ENCODE measurements around the gene XPO6.

DNA sequence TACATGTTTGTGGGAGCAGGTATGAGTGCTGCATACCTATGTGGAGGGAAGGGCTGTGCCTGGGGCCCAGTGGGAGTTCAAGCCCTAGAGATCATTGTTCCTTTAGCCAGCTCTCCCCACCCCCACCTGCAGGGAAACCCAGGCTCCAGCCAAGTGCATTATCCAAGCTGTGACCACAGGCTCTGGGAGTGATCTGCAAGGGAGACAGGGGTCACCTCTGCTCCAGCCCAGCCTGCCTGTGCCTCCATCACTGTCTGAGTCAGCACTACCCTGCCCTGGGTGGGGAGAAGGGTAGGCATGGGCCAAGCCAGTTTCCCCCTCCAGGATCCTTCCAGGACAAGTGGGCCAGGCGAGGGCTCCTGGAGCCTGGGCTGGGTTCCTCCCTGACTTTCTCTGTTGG is 48.4 kb upstream of the XPO6 start:
- TF ChIP-seq, protein P1, sequence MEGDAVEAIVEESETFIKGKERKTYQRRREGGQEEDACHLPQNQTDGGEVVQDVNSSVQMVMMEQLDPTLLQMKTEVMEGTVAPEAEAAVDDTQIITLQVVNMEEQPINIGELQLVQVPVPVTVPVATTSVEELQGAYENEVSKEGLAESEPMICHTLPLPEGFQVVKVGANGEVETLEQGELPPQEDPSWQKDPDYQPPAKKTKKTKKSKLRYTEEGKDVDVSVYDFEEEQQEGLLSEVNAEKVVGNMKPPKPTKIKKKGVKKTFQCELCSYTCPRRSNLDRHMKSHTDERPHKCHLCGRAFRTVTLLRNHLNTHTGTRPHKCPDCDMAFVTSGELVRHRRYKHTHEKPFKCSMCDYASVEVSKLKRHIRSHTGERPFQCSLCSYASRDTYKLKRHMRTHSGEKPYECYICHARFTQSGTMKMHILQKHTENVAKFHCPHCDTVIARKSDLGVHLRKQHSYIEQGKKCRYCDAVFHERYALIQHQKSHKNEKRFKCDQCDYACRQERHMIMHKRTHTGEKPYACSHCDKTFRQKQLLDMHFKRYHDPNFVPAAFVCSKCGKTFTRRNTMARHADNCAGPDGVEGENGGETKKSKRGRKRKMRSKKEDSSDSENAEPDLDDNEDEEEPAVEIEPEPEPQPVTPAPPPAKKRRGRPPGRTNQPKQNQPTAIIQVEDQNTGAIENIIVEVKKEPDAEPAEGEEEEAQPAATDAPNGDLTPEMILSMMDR (tag by site-specific recombination; IDR thresholded peaks at IDR 0.05): no peak
- TF ChIP-seq, protein P2, sequence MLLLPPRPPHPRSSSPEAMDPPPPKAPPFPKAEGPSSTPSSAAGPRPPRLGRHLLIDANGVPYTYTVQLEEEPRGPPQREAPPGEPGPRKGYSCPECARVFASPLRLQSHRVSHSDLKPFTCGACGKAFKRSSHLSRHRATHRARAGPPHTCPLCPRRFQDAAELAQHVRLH (tag by site-specific recombination; IDR thresholded peaks at IDR 0.05): no peak
- TF ChIP-seq, protein P3, sequence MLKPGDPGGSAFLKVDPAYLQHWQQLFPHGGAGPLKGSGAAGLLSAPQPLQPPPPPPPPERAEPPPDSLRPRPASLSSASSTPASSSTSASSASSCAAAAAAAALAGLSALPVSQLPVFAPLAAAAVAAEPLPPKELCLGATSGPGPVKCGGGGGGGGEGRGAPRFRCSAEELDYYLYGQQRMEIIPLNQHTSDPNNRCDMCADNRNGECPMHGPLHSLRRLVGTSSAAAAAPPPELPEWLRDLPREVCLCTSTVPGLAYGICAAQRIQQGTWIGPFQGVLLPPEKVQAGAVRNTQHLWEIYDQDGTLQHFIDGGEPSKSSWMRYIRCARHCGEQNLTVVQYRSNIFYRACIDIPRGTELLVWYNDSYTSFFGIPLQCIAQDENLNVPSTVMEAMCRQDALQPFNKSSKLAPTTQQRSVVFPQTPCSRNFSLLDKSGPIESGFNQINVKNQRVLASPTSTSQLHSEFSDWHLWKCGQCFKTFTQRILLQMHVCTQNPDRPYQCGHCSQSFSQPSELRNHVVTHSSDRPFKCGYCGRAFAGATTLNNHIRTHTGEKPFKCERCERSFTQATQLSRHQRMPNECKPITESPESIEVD (tag by site-specific recombination; IDR thresholded peaks at IDR 0.05): no peak
- TF ChIP-seq, protein P4, sequence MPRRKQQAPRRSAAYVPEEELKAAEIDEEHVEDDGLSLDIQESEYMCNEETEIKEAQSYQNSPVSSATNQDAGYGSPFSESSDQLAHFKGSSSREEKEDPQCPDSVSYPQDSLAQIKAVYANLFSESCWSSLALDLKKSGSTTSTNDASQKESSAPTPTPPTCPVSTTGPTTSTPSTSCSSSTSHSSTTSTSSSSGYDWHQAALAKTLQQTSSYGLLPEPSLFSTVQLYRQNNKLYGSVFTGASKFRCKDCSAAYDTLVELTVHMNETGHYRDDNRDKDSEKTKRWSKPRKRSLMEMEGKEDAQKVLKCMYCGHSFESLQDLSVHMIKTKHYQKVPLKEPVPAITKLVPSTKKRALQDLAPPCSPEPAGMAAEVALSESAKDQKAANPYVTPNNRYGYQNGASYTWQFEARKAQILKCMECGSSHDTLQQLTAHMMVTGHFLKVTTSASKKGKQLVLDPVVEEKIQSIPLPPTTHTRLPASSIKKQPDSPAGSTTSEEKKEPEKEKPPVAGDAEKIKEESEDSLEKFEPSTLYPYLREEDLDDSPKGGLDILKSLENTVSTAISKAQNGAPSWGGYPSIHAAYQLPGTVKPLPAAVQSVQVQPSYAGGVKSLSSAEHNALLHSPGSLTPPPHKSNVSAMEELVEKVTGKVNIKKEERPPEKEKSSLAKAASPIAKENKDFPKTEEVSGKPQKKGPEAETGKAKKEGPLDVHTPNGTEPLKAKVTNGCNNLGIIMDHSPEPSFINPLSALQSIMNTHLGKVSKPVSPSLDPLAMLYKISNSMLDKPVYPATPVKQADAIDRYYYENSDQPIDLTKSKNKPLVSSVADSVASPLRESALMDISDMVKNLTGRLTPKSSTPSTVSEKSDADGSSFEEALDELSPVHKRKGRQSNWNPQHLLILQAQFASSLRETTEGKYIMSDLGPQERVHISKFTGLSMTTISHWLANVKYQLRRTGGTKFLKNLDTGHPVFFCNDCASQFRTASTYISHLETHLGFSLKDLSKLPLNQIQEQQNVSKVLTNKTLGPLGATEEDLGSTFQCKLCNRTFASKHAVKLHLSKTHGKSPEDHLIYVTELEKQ (tag by site-specific recombination; IDR thresholded peaks at IDR 0.05; ENCODE audit: borderline replicate concordance): no peak
- TF ChIP-seq SALL2 (tag by site-specific recombination; IDR thresholded peaks at IDR 0.05; ENCODE audit: borderline replicate concordance) (no peak), ZNF626 (tag by site-specific recombination; IDR thresholded peaks at IDR 0.05) (no peak), ZFP41 (tag by site-specific recombination; IDR thresholded peaks at IDR 0.05; ENCODE audit: borderline replicate concordance) (no peak)
- TF ChIP-seq, protein P5, sequence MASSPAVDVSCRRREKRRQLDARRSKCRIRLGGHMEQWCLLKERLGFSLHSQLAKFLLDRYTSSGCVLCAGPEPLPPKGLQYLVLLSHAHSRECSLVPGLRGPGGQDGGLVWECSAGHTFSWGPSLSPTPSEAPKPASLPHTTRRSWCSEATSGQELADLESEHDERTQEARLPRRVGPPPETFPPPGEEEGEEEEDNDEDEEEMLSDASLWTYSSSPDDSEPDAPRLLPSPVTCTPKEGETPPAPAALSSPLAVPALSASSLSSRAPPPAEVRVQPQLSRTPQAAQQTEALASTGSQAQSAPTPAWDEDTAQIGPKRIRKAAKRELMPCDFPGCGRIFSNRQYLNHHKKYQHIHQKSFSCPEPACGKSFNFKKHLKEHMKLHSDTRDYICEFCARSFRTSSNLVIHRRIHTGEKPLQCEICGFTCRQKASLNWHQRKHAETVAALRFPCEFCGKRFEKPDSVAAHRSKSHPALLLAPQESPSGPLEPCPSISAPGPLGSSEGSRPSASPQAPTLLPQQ (tag by site-specific recombination; IDR thresholded peaks at IDR 0.05): no peak

Data from HEK293 (cell line).